GM12874 (cell line): ENCODE results near the gene KDM5C.

ENCODE experiments used
- CTCF ChIP-seq: IDR thresholded peaks from 2 replicates; pipeline ENCODE4 v1.5.1; 2011; ENCODE audit warnings: low read depth, mild to moderate bottlenecking, control low read depth, low read length, moderate library complexity; ENCODE audit not compliant: insufficient read depth

Gene KDM5C

GRCh38 chrX:53156207-53156596 is 68.8 kb downstream of the KDM5C start:
- no peak for TF ChIP-seq CTCF

- TF ChIP-seq CTCF = no peak
Measured at GRCh38 chrX:53155512-53156206, 69.3 kb downstream of the KDM5C start.

- TF ChIP-seq CTCF = no peak
Measured at GRCh38 chrX:53153581-53153980, 71.4 kb downstream of the KDM5C start.
